ENCODE results near the gene CNMD. TPM values are rescaled to one million over a fixed set of nuclear protein-coding genes. Genes with fewer than 3 reads are reported as not detected.

CNMD gene
- total RNA-seq, 8 experiments from 2014 or later = 0.27 to 1.0 (median 0.38) TPM; not detected in 1

DNA sequence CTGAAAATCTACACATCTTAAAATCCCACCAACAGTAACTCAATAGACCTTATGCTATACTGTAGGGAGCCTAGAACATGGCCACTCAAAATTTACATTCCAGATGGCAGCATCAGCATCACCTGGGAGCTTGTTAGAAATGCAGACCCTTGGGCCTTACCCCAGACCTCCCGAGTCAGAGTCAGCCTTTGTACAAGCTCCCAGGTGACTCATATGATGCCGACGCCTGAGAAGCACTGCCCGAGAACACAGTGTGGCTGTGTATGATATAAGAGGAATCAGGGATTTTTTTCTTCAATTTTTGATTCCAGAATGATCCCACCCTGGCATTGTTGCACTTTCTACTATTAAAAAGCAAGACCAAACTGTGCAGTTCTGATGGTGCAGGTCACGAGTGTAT, 35.9 kb upstream of the CNMD start:
- H3K4me3 ChIP-seq = no peak overlapping the region
- peak in 5 of 8 experiments; percentile 60 to 84 (median 74) for ATAC-seq (replicated peaks in 6 of 8)
- H3K4me1 ChIP-seq (replicated peaks in 1 of 2) = peaks cover 10 to 13% of the 10 kb centered on the region in 2 donors
- in situ Hi-C loops (cut with MboI; ENCODE audit: low pct_unique_long_range_greater_than_20kb in 2 of 9, low sequenced_read_pairs in 9 of 9, unreplicated experiment in 9 of 9) = no loop called here
- WGBS, 10 experiments = 0 to 58% (median 34%) methylated on average over 1 to 4 of the region's 5 CpGs; no CpG with 5 or more reads in 3 of the 10 experiments
- H3K27ac ChIP-seq = no peak overlapping the region

DNA sequence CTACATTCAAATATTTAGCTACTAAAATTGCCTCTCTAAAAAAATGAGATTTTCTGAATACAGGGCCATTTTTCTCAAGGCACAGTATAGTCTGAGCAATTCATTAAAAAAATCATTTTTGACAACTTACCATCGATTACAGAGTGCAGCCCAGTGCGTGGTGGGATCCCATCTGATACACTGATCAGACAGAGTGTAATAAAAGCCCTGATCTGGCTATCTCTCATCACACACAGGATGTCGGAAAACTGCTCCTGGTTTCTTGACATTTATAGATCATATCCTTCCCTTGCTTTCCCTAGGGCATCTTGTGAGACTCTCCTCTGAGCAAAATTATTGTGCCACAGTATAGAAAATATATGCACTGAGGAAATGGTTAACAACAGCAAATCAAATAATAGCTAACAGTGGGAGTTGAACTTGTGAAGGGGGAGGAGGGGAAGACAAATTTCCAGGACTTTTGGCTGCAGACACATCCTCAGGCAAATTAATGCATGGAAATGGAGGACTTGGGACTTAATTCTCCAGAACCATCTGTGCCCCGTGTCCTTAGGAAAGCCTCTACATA, 28.4 kb upstream of the CNMD start:
- Histone ChIP-seq H3K4me3 (no peak overlapping the region), H3K27ac (no peak overlapping the region), H3K4me1 (replicated peaks in 1 of 2) (peaks cover 0 to 4% of the 10 kb centered on the region in 2 donors)
- ATAC-seq (replicated peaks in 6 of 8) = peak in 1 of 8 experiments; percentile 21
- 0 to 100% (median 60%) methylated on average over 1 to 4 of the region's 4 CpGs; no CpG with 5 or more reads in 1 of the 10 experiments for WGBS, 10 experiments
- in situ Hi-C loops (cut with MboI; ENCODE audit: low pct_unique_long_range_greater_than_20kb in 2 of 9, low sequenced_read_pairs in 9 of 9, unreplicated experiment in 9 of 9) = no loop called here

DNA sequence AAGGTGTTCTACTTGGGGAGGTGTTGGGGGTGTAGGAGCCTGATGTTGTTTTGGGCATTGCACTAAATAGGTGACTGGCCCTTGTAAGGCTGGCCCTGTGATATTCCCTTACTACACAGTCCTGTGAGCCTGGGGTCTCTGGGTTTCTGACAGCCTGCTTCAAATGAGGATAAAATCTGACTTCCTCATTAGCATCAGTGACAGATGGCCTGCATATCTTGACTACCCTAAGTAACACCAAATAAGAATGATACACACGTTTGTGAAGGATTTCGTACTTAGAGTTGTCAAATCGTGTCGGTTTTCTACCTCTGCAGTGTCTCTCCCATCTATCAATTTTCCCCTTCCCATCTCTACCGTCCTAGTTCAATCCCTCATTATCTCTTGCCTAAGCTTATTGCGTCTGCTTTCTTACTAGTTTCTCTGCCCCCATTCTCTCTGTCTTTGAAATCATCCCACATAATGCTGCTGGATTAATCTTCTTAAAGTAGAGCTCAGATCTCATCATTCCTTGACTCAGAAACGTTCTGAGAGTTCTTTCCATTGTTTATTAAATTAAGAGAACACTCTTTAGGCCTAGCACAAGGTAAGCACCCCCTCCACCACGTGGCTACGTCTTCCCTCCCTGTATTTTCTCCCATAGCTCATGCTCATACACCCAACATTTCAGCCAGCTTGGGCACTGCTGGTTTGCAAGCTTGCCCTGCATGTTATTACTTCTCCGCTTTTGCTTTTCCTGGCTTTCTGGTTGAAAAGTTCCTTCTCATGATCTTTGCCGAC, 26.2 kb upstream of the CNMD start:
- no peak overlapping the region for H3K4me3 ChIP-seq
- in situ Hi-C loops (cut with MboI; ENCODE audit: low pct_unique_long_range_greater_than_20kb in 2 of 9, low sequenced_read_pairs in 9 of 9, unreplicated experiment in 9 of 9) = no loop called here
- H3K27ac ChIP-seq = no peak overlapping the region
- ATAC-seq (replicated peaks in 6 of 8) = no peak
- peaks cover 0 to 4% of the 10 kb centered on the region in 2 donors for H3K4me1 ChIP-seq (replicated peaks in 1 of 2)
- WGBS, 10 experiments = 0 to 100% (median 72%) methylated on average over 3 to 11 of the region's 11 CpGs; no CpG with 5 or more reads in 1 of the 10 experiments

DNA sequence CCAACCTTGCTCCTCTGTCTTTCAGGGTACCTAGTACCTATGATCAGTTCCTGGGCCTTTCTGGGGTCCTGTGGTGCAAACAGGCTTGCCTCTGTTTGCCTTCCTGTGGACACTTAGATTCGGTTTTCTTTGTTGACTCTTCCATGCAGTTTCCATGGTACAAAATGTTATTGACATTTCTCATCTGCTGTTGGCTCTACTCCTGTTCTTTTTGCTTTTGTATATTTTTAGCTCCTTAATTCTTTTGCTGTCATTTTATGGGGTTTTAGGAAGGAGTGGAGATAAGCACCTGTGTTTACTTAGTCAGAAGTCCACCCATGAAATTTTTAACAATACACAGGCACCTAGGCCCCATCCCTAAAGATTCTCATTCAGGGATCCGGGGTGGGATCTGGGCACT, 20.5 kb upstream of the CNMD start:
- Histone ChIP-seq H3K27ac (no peak overlapping the region), H3K4me1 (replicated peaks in 1 of 2) (peaks cover 7 to 10% of the 10 kb centered on the region in 2 donors), H3K4me3 (no peak overlapping the region)
- peak in 1 of 8 experiments; percentile 70 for ATAC-seq (replicated peaks in 6 of 8)
- in situ Hi-C loops (cut with MboI; ENCODE audit: low pct_unique_long_range_greater_than_20kb in 2 of 9, low sequenced_read_pairs in 9 of 9, unreplicated experiment in 9 of 9) = no loop called here
- 0 to 100% (median 70%) methylated on average over 1 to 2 of the region's 2 CpGs; no CpG with 5 or more reads in 2 of the 10 experiments for WGBS, 10 experiments

DNA sequence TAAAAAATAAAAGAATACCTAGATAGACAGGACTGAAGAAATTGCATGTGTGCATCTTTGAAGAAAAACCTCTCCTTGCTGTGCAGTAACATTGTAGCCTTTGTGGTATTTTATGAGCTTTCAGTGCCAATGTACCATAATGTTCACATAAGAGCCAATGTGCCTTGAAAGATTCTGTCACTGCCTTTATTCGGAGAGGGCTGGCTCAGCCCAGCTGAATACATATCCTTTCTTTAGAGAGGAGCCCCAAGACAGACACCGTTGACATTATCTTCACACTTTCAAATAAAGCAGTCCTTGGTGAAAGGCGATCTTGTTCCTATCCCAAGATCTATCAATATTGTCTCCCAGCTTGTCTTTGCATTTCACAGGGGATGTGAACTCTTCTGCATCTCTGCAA, 18.5 kb upstream of the CNMD start:
- peak in 1 of 8 experiments; percentile 82 for ATAC-seq (replicated peaks in 6 of 8)
- 0 to 57% (median 32%) methylated on average over 1 to 3 of the region's 3 CpGs; no CpG with 5 or more reads in 1 of the 10 experiments for WGBS, 10 experiments
- in situ Hi-C loops (cut with MboI; ENCODE audit: low pct_unique_long_range_greater_than_20kb in 2 of 9, low sequenced_read_pairs in 9 of 9, unreplicated experiment in 9 of 9) = no loop called here

DNA sequence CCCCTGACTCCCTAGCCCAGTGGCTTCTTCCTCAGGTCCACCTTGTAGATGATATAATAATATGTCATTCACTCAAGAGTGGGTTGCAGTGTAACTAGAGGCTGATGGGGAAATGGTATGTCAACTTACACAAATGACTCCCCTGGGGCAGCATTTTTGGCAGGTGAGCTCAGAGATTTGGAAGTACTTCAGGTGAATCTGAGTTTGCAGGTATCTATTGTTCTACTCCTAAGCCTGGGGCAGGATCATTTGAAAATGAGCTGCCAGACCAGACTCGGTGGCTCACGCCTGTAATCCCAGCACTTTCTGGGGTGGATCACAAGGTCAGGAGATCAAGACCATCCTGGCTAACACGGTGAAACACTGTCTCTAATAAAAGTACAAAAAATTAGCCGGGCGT, 11.6 kb upstream of the CNMD start:
- WGBS, 10 experiments = 8 to 100% (median 87%) methylated on average over 2 to 5 of the region's 5 CpGs; no CpG with 5 or more reads in 3 of the 10 experiments
- no peak for ATAC-seq (replicated peaks in 6 of 8)
- in situ Hi-C loops (cut with MboI; ENCODE audit: low pct_unique_long_range_greater_than_20kb in 2 of 9, low sequenced_read_pairs in 9 of 9, unreplicated experiment in 9 of 9) = no loop called here
- Histone ChIP-seq H3K4me3 (no peak overlapping the region), H3K4me1 (replicated peaks in 1 of 2) (peaks cover 6 to 12% of the 10 kb centered on the region in 2 donors), H3K27ac (no peak overlapping the region)

More for the DNA sequence above, 18.5 kb upstream of the CNMD start:
- Histone ChIP-seq H3K27ac (no peak overlapping the region), H3K4me3 (no peak overlapping the region), H3K4me1 (replicated peaks in 1 of 2) (peaks cover 7 to 10% of the 10 kb centered on the region in 2 donors)

DNA sequence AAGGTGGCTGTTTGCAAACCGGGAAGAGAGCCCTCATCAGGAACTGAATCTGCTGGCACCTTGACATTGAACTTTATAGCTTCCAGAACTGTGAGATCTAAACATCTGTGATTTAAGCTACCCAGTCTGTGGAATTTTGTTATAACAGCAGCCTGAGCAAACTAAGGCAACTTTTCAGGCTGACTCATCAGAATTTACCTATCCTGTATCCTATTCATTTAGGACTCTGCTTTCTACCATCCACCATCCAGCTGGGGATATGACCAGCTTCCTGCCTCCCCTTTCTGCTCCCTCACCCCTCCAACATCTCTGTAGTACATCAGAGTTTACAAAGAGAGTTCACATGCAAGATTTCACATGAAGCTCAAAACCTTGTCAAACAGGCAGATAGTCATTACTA, 11.1 kb upstream of the CNMD start:
- WGBS, 10 experiments = 0 to 100% methylated on average over 1 of the region's 1 CpG; no CpG with 5 or more reads in 8 of the 10 experiments
- no peak for ATAC-seq (replicated peaks in 6 of 8)
- Histone ChIP-seq H3K4me1 (replicated peaks in 1 of 2) (peaks cover 6 to 12% of the 10 kb centered on the region in 2 donors), H3K4me3 (no peak overlapping the region), H3K27ac (no peak overlapping the region)
- in situ Hi-C loops (cut with MboI; ENCODE audit: low pct_unique_long_range_greater_than_20kb in 2 of 9, low sequenced_read_pairs in 9 of 9, unreplicated experiment in 9 of 9) = no loop called here

DNA sequence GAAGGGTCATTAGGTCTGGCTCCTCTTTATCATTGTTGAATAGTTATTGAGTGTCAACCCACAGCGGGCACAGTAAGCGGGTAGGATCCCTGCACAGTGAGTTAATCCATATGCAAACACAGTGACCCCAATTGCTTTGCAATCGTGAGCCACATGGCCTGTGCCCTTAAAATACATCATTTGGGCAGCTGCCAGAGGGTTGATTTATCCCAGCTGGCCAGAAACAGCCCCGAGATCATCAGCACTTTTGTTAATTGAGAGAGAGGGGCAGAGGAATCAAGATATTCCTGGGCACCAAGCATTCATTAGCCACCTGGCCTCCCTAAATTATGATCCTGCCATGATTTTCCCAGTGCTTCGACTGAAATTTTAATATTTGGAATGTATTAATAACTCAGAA, 9.8 kb upstream of the CNMD start:
- 0 to 31% (median 15%) methylated on average over 1 to 4 of the region's 5 CpGs; no CpG with 5 or more reads in 2 of the 10 experiments for WGBS, 10 experiments
- Histone ChIP-seq H3K4me1 (replicated peaks in 1 of 2) (peaks cover 6 to 12% of the 10 kb centered on the region in 2 donors), H3K27ac (no peak overlapping the region), H3K4me3 (no peak overlapping the region)
- in situ Hi-C loops (cut with MboI; ENCODE audit: low pct_unique_long_range_greater_than_20kb in 2 of 9, low sequenced_read_pairs in 9 of 9, unreplicated experiment in 9 of 9) = no loop called here
- ATAC-seq (replicated peaks in 6 of 8) = peak in 5 of 8 experiments; percentile 45 to 76 (median 60)

DNA sequence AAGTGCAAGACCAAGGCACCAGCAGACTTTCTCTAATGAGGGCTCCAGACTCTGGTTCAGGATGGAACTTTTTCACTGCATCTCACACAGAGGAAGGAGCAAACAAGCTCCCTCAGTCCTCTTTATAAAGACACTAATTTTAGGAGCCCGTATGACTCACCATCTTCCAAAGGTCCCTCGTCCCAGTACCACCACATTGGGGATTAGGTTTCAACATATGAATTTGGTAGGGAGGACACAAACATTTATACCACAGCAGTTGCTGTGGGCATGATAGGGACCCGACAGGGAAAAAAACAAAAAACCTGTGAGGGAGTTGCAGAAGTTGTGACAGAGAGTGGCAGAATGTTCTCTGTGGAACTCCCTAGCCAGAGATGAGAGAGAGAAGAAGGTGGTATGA, 6.5 kb upstream of the CNMD start:
- WGBS, 10 experiments = 0 to 85% (median 70%) methylated on average over 1 to 3 of the region's 3 CpGs; no CpG with 5 or more reads in 2 of the 10 experiments
- ATAC-seq (replicated peaks in 6 of 8) = no peak
- Histone ChIP-seq H3K4me3 (no peak overlapping the region), H3K4me1 (replicated peaks in 1 of 2) (peaks cover 6 to 16% of the 10 kb centered on the region in 2 donors), H3K27ac (no peak overlapping the region)
- in situ Hi-C loops (cut with MboI; ENCODE audit: low pct_unique_long_range_greater_than_20kb in 2 of 9, low sequenced_read_pairs in 9 of 9, unreplicated experiment in 9 of 9) = no loop called here

DNA sequence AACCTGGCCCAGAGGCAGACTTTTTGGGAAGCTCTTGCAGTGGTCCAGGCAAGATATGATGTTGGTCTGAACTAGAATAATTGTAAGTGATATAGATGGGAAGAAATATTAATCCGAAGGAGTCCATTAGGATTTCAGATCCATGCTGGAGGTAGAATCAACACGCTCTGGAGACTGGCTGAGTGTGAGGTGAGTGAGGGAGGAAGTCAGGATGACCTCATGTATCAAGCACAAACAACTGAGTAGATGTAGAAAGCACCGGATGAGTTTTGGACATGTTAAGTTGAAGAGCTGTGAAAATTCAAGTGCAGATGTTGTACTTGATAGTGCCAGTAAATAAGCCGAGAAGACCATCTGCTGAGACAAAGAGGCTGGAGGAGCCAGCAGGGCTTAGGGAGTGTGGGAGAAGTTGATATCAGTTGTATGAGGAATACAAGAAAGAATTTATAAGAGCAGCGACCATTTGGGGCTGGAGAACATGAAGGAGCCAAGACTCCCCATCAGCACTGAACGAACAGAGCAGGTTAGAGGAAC, 5.3 kb upstream of the CNMD start:
- 4 to 100% (median 83%) methylated on average over 2 to 5 of the region's 6 CpGs; no CpG with 5 or more reads in 2 of the 10 experiments for WGBS, 10 experiments

DNA sequence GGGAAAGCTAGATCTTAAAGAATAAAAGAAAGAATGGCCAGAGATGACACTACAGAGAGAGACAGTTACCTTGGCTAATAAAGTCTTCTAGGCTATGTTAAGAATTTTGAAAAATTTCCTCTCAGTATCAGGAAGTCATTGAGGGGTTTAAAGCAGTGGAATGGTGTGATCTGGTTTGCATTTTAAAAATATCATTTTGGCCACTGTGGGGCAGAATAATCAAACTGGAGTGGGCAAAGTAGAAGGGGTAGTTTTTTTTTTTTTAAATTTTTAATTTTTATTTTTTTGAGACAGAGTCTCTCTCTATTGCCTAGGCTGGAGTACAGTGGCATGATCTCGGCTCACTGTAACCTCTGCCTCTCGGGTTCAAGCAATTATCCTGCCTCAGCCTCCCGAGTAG, 4.4 kb upstream of the CNMD start:
- peaks cover 0 to 9% of the 10 kb centered on the region in 2 donors for H3K4me1 ChIP-seq (replicated peaks in 1 of 2)
- in situ Hi-C loops (cut with MboI; ENCODE audit: low pct_unique_long_range_greater_than_20kb in 2 of 9, low sequenced_read_pairs in 9 of 9, unreplicated experiment in 9 of 9) = no loop called here
- 0 to 100% (median 67%) methylated on average over 1 to 3 of the region's 3 CpGs; no CpG with 5 or more reads in 3 of the 10 experiments for WGBS, 10 experiments
- H3K4me3 ChIP-seq = no peak overlapping the region
- no peak overlapping the region for H3K27ac ChIP-seq
- no peak for ATAC-seq (replicated peaks in 6 of 8)

More for the DNA sequence above, 5.3 kb upstream of the CNMD start:
- Histone ChIP-seq H3K4me3 (no peak overlapping the region), H3K4me1 (replicated peaks in 1 of 2) (peaks cover 6 to 16% of the 10 kb centered on the region in 2 donors), H3K27ac (no peak overlapping the region)
- in situ Hi-C loops (cut with MboI; ENCODE audit: low pct_unique_long_range_greater_than_20kb in 2 of 9, low sequenced_read_pairs in 9 of 9, unreplicated experiment in 9 of 9) = no loop called here
- no peak for ATAC-seq (replicated peaks in 6 of 8)

DNA sequence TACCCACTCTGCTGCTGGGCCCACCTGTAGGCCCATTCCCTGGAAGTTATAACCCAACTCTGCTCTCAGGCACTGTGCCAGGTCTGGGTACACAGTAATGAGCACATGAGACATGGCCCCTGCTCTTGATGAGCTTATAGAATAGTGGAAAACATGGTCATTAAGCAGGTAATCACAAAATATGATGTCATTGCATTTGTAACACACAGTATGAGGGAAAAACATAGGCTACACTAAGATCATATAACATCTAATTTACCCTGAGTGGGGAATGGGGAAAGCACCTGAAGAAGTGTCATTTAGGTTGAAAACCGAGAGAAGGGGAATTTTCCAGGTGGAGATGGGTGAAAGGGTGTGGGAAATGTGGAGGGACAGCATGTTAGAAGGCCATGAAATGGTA, 3.9 kb upstream of the CNMD start:
- no peak for ATAC-seq (replicated peaks in 6 of 8)
- in situ Hi-C loops (cut with MboI; ENCODE audit: low pct_unique_long_range_greater_than_20kb in 2 of 9, low sequenced_read_pairs in 9 of 9, unreplicated experiment in 9 of 9) = no loop called here
- Histone ChIP-seq H3K4me3 (no peak overlapping the region), H3K4me1 (replicated peaks in 1 of 2) (peaks cover 0 to 5% of the 10 kb centered on the region in 2 donors), H3K27ac (no peak overlapping the region)
- WGBS, 10 experiments = 0 to 100% (median 17%) methylated on average over 1 of the region's 1 CpG; no CpG with 5 or more reads in 3 of the 10 experiments
